MG63 (cell line): ENCODE results near the gene TRAPPC10. TPM values are rescaled to one million over a fixed set of nuclear protein-coding genes. Genes with fewer than 3 reads are reported as not detected.
"Not testable (repeated sequence)": the region's sequence is repeated elsewhere in the genome, so short reads cannot be mapped to it uniquely, and the experiment has no call there.

ENCODE experiments used
- DNase-seq: peaks from one replicate; pipeline ENCODE4 v3.0.0-alpha.2; 2020
- H3K27me3 ChIP-seq: fragments of 250-450 bp; sonication (Bioruptor Pico); 2 replicates; pipeline ENCODE4 v1.5.1; 2020; ENCODE audit warnings: mild to moderate bottlenecking, moderate library complexity
- H3K36me3 ChIP-seq: fragments of 250-450 bp; sonication (Bioruptor Pico); 2 replicates; pipeline ENCODE4 v1.5.1; 2020; ENCODE audit warnings: mild to moderate bottlenecking, moderate library complexity
- H3K4me3 ChIP-seq: fragments of 250-450 bp; sonication (Bioruptor Pico); 2 replicates; pipeline ENCODE4 v1.5.1; 2020; ENCODE audit warnings: mild to moderate bottlenecking, moderate library complexity
- H3K9me3 ChIP-seq: fragments of 250-450 bp; sonication (Bioruptor Pico); 2 replicates; pipeline ENCODE4 v1.5.1; 2020; ENCODE audit warnings: mild to moderate bottlenecking, moderate library complexity
- total RNA-seq: library from RNA; depleted of rRNA; stranded (reverse); fragments of >200 nt; shearing (Covaris generic); gene quantifications from 2 replicates; pipeline ENCODE4 v1.2.3, GENCODE V29; 2014; ENCODE audit warnings: low replicate concordance

TRAPPC10 gene
- total RNA-seq, 1 experiment from 2014 or later = 33.7 TPM

DNA sequence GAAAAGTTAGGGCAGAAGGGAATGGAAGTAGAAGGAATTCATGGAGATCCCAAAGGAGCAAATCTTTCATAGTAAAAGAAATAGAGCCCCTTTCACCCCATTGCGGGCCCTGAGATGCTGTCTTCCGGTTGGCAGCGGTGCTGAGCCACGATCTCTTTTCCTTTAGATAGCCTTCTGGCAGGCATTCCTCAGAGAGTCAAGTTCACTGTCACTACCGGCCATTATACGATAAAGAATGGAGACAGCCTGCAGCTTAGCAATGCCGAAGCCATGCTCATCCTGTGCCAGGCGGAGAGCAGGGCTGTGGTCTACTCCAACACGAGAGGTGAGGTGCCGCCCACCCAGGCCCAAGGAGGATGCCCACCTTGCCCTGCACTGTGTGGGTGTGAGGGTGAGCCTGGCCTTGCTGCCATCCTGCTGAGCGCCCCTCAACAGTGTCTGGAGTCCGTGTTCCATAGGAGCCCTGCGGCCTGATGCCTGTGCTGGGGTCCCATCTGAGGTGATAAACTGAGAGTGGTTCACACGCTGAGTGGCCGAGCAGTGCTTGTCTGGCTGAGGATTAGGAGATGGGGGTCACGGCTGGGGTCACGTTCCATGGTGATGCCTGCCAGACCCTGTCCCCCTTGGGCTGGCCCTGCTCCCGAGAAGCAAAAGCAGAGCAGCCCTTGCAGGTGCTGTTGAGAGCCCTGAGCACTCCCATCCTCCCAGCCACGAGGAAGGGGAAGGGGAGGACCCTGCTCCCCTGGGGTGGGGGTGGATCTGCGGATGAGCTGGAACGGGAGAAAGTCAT is 74.7 kb downstream of the TRAPPC10 start:
- no peaks in the 10 kb centered on the region for H3K27me3 ChIP-seq
- H3K36me3 ChIP-seq = peaks cover 62% of the 10 kb centered on the region
- no peak for DNase-seq
- H3K9me3 ChIP-seq = no peaks in the 10 kb centered on the region
- H3K4me3 ChIP-seq = no peak overlapping the region

DNA sequence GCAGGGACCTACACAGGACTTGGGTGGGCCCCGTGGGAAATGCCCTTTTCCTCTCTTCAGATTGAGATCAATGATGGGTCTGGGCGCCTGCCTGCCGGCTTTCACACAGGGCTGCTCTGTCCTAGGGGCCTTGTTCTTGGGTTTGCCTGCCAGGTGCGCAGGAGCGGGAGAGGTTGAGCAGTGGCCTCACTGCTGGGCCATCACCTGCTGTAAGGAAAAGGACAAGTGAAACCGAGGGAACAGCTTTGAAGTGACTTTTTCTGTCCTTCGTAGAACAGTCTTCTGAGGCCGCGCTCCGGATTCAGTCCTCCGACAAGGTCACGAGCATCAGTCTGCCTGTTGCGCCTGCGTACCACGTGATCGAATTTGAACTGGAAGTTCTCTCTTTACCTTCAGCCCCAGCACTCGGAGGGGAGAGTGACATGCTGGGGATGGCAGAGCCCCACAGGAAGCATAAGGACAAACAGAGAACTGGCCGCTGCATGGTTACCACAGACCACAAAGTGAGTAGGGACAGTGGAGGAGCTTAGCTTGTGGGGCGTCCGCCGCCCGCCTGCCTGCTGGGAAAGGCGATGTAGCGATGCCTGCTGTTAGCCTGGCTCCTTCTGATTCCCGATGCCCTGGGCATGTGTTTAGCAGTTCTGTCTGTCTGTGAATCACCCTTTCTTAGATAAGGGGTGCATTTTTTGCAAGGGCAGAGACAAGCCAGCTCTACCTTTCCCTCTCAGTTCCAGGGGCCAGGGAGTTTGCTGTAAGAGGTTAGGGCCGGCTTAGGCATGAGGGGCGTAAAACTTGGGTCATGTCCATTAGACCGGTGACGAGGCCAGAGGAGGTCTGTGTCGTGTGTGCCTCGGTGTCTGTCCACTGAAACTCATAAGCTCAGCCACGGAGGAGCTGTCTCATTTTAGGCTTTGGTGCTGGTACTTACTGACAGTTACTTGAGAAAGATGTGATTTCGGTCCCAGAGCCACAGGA is 75.6 kb downstream of the TRAPPC10 start:
- Histone ChIP-seq H3K9me3 (no peaks in the 10 kb centered on the region), H3K4me3 (no peak overlapping the region), H3K36me3 (peaks cover 64% of the 10 kb centered on the region), H3K27me3 (no peaks in the 10 kb centered on the region)
- DNase-seq = no peak

DNA sequence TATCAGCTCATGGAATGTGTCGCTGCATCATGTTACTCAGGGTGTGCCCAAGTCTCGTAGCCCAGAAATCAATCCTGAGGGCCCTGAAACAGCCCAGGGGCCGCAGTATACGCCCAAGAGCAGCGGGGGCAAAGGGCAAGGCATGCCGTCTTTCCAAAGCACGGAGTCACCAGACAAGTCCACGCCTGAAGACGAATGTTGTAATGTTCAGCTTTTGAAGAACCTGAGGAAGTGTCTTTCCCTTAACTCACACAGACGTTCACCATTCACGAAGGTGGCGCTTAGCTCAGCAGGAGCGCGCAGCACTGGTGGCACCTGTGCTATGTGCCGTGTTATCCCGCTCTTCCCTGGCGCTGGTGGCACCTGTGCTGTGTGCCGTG is 76.3 kb downstream of the TRAPPC10 start:
- Histone ChIP-seq H3K4me3 (no peak overlapping the region), H3K9me3 (no peaks in the 10 kb centered on the region), H3K27me3 (no peaks in the 10 kb centered on the region), H3K36me3 (peaks cover 62% of the 10 kb centered on the region)
- DNase-seq = no peak

DNA sequence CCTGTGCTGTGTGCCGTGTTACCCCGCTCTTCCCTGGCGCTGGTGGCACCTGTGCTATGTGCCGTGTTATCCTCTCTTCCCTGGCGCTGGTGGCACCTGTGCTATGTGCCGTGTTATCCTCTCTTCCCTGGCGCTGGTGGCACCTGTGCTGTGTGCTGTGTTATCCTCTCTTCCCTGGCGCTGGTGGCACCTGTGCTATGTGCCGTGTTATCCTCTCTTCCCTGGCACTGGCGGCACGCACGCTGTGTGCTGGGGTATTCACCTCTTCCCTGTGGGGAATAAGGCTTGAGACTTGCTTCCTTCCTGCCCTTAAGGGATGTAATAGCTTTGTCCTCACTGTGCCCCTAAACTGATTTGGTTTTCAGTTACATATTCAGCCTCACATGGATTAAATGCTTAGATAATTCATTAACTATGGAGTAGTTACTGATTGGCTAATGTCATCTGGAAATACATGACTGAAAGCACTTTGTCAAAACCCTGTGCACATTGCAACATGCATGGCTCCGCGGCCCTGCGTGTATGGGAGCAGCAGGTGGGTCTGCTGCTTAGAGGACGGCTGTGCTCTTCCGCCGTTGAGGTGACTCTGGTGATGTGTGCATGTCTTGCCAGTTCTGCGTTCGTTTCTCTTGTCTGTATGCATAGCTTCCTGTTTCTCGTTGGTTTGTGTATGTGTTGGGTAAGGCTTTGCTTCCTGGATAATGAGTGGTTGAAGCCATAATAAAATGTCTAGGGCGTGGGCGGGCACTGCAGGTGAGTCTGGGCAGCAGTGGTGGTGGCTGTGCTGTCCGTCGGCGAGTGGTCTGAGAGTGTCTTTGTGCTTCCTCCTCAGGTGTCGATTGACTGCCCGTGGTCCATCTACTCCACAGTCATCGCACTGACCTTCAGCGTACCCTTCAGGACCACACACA is 77.1 kb downstream of the TRAPPC10 start:
- DNase-seq = no peak
- Histone ChIP-seq H3K9me3 (no peaks in the 10 kb centered on the region), H3K4me3 (no peak overlapping the region), H3K27me3 (no peaks in the 10 kb centered on the region), H3K36me3 (peaks cover 62% of the 10 kb centered on the region)

DNA sequence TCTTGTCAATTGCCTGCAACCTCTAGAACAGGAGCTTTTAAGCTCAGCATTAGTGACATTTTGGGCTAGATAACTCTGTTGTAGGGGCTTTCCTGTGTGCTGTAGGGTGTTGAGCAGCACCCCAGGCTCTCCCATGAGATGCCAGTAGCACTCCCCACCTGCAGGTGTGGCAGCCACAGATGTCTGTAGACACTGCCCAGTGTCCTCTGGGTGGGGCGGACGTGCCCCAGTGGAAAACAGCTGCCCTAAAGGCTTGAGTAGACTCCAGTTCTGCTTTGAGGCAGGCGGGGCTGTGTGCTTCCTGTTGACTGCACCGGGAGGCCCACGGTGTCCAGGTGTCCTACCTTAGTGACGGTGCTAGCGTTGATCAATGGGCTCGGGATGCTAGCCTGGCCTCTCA is 78.2 kb downstream of the TRAPPC10 start:
- no peak overlapping the region for H3K4me3 ChIP-seq
- DNase-seq = no peak
- H3K9me3 ChIP-seq = no peaks in the 10 kb centered on the region
- peaks cover 60% of the 10 kb centered on the region for H3K36me3 ChIP-seq
- H3K27me3 ChIP-seq = no peaks in the 10 kb centered on the region

DNA sequence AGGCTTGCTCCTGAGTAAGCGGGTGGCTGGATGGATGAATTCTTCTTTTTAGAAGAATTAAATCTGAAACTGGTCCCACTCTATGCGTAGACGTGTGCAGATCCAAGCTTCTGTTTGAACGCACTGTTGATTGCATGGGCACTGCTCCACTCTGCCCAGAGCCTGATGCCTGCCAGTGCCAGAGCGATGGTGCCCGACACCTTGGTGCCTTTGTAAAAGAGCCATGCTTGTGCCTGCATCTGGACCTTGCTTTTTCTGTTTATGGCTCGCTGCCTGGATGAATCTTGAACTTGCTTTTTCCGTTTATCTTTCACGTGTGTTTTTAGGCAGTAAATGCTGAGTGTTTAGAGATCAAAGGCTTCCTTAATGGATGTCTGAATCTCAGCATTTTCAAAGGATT is 80.1 kb downstream of the TRAPPC10 start:
- no peaks in the 10 kb centered on the region for H3K9me3 ChIP-seq
- H3K36me3 ChIP-seq = peaks cover 60% of the 10 kb centered on the region
- DNase-seq = no peak
- no peaks in the 10 kb centered on the region for H3K27me3 ChIP-seq
- H3K4me3 ChIP-seq = no peak overlapping the region

DNA sequence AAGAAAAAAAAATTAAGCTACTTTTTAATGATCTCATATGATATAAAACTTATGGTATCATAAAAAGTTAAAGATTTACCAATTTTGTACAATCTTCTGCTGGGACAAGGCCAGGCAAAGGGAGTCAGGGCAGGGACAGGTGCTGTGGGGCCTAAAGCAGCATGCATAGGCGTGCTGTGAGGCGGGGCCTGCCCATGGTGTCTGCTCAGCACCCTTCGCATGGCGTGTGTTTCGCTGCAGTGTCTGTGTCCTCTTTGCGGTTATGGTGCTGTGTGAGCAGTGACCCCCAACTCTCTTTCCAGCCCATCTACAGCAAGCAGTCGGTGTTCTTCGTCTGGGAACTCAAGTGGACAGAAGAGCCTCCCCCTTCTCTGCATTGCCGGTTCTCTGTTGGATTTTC is 81.7 kb downstream of the TRAPPC10 start:
- H3K27me3 ChIP-seq = no peaks in the 10 kb centered on the region
- H3K36me3 ChIP-seq = peaks cover 50% of the 10 kb centered on the region
- no peak for DNase-seq
- H3K4me3 ChIP-seq = no peak overlapping the region
- no peaks in the 10 kb centered on the region for H3K9me3 ChIP-seq

DNA sequence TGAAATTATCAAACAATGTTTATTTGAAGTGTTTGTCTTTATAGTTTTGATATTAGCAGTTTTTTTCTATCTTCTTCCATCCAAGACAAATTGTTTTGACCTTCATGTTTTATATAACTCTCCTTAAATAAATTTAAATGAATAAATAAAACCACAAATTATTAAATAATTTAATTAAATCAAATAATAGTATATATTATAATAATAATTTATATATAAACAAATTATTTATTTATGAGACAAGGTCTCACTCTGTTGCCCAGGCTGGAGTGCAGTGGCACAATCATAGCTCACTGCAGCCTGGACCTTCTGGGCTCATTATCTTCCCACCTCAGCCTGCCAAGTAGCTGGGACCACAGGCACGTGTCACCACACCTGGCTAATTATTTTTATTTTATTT is 82.7 kb downstream of the TRAPPC10 start:
- Histone ChIP-seq H3K9me3 (no peaks in the 10 kb centered on the region), H3K27me3 (no peaks in the 10 kb centered on the region), H3K36me3 (peaks cover 50% of the 10 kb centered on the region), H3K4me3 (no peak overlapping the region)
- no peak for DNase-seq

DNA sequence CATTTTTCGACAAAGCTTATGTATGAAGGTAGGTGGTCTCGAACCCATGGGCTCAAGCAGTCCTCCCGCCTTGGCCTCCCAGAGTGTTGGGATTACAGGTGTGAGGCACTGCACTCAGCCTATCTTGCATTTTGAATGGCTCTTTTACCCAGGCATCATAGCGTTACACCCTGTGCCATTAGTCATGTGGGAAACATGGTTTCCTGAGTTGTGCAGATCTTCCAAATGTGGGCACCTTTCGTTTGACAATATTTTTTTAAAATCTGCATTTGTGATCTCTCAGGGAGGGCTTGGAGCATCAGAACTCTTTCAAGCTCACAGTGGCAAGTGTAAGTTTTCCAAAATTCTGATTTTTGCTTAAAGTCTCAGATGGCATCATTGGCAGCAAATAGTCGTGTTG is 86.4 kb downstream of the TRAPPC10 start:
- not testable (repeated sequence) for H3K4me3 ChIP-seq, DNase-seq, H3K9me3 ChIP-seq, H3K27me3 ChIP-seq
- peaks cover 17% of the 10 kb centered on the region for H3K36me3 ChIP-seq

DNA sequence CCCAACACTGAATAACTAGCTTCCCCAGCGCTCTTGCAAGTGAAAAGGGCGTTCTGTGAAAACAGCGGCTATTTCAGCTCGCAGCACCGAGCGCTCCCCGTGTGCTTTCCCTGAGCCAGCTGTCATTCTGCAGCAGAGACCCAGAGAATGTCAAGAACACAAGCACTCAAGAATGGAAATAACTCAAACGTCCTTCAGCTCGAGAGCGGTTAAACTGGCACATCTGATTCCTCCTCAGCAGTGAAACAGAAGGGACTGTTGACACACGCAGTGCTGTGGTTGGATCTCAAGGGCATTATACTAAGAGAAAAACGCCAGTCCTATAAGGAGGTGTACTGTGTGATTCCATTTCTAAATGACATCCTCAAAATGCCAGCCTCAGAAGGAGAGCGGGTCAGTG is 86.9 kb downstream of the TRAPPC10 start:
- peaks cover 12% of the 10 kb centered on the region for H3K36me3 ChIP-seq
- DNase-seq, H3K9me3 ChIP-seq, H3K4me3 ChIP-seq, H3K27me3 ChIP-seq: not testable (repeated sequence)

DNA sequence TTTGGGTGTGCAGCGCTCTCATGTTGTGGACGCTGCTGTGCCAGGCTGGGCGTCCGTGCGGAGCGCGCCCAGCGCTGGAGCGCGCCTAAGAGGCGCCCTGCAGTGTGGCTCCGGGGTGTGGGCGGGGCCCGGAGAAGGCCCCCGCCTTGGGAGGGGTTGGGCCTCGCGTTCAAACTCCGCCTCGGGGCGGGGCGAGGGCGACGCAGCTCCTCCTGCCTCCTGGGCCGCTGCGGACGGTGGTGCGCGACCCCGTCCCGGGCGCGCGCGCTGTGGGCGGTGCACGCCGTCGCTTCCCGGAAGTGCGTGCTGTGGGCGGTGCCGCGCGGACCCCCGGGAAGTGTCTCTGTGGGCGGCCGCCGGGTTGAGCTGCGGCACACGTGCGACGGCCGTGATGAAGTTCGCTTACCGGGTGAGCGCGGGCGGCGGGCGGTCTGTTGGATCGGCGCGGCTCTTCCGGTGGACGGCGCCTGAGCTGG is 95.0 kb downstream of the TRAPPC10 start, which contains the start of gene PWP2:
Gene PWP2 (plus strand): TSS at position 374 of the 476 bp plus-strand sequence. CDS start 18 bp downstream, at position 392.
- peak; percentile 57 for DNase-seq
- not testable (repeated sequence) for H3K4me3 ChIP-seq

DNA sequence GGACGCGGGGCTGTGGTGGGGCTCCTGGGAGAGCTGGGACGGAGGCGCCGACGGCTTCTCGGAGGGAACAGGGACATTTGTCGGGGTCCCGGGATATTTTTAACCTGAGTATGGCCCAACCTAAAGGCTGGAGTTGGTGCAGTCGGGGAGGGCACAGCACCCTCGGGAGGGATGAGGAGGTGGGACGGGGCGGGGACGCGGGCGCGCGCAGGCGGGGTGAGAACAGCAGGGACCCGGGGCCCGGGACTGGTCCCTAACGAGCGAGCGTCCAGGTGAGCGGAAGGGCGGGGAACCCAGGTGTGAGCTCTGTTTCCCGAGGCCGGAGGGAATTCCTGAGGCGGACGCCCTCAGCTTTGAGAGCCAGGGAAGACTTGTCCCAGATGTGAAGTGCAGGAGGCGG is 95.5 kb downstream of the TRAPPC10 start:
- DNase-seq, H3K4me3 ChIP-seq, H3K9me3 ChIP-seq, H3K27me3 ChIP-seq, H3K36me3 ChIP-seq: not testable (repeated sequence)

More for the DNA sequence above, 95.0 kb downstream of the TRAPPC10 start, which contains the start of gene PWP2:
- not testable (repeated sequence) for H3K27me3 ChIP-seq, H3K36me3 ChIP-seq, H3K9me3 ChIP-seq

DNA sequence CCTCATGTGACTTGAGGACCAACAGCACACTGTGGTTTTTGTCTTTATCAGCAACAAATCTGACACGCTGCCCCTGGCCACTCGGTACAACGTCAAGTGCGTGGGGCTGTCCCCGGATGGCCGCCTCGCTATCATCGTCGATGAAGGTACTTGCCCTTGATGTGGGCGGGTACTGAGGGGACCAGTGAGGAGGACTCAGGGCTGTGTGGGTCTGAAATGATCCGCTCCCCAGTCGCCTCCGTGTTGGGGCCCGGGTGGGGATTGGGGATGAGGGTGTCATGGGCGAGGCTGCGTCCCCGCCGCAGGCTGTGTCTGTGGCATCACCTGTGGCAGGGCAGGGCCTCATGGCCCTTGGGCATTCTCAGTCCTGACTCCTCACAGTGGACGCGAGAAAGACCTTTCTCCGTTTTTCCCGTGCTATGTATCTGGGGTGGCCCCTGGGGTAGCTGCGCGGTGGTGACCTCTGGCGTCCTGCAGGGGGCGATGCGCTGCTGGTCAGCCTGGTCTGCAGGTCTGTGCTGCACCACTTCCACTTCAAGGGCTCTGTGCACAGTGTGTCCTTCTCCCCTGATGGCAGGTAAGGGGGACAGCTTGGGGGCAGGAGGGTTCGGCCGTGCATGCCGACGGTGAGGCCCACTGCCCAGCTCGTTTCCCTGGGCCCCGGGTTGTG is 101.7 kb downstream of the TRAPPC10 start:
- not testable (repeated sequence) for H3K9me3 ChIP-seq, H3K36me3 ChIP-seq, H3K27me3 ChIP-seq, DNase-seq, H3K4me3 ChIP-seq

DNA sequence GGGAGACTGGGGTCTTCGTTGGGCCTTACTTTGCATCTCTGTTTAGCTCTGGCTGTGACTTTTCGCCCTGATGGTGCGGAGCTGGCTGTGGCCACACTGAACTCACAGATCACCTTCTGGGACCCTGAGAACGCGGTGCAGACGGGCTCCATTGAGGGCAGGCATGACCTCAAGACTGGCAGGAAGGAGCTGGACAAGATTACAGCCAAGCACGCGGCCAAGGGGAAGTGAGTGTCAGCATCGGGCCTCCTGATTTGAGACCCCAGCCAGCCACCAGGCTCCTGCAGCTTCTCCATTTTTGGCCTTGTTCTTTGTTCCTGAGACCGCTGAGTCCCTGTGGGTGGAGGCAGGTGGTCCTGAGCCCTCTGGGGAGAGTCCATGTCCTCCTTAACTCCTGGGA is 110.0 kb downstream of the TRAPPC10 start:
- not testable (repeated sequence) for H3K4me3 ChIP-seq, H3K9me3 ChIP-seq, H3K27me3 ChIP-seq, DNase-seq, H3K36me3 ChIP-seq

DNA sequence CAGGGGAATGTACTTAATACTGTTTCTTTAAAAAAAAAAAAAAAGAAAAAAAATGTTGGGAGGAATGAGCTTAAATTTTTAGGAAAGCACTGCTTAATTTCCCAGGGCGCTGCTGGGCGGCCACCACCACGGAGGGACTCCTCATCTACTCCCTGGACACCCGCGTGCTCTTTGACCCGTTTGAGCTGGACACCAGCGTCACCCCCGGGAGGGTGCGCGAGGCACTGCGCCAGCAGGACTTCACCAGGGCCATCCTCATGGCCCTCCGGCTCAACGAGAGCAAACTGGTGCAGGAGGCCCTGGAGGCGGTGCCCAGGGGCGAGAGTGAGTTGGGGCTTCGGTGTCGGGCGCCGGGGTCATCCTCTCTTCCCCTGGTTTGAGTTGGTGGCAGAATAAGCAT is 115.7 kb downstream of the TRAPPC10 start:
- DNase-seq, H3K36me3 ChIP-seq, H3K27me3 ChIP-seq, H3K9me3 ChIP-seq, H3K4me3 ChIP-seq: not testable (repeated sequence)

DNA sequence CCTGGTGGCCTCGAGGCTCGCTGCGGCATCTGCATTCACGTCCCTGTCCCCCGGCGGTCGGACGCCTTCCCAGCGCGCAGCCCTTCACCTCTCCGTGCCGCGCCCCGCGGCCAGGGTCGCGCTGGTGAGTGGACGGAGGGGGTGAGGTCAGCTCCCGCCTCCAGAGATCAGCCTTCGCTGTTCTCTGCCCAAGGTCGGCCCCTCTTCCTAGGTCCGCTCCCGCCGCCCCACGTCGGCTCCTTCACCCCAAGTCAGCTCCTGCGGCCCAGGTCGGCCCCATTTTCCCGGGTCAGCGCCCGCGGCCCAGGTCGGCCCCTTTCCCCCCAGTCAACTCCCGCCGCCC is 121.6 kb downstream of the TRAPPC10 start:
- H3K36me3 ChIP-seq, H3K4me3 ChIP-seq, H3K27me3 ChIP-seq, DNase-seq, H3K9me3 ChIP-seq: not testable (repeated sequence)
